ENCODE measurements around the gene CEP112. TPM values are rescaled to one million over a fixed set of nuclear protein-coding genes. Genes with fewer than 3 reads are reported as not detected.

CEP112 gene
- total and polyA plus RNA-seq, 2 of the 13 experiments (the other 11 are each of a cell fraction or from before 2014, with no cell fraction given), result 1.2 to 3.4 TPM

DNA sequence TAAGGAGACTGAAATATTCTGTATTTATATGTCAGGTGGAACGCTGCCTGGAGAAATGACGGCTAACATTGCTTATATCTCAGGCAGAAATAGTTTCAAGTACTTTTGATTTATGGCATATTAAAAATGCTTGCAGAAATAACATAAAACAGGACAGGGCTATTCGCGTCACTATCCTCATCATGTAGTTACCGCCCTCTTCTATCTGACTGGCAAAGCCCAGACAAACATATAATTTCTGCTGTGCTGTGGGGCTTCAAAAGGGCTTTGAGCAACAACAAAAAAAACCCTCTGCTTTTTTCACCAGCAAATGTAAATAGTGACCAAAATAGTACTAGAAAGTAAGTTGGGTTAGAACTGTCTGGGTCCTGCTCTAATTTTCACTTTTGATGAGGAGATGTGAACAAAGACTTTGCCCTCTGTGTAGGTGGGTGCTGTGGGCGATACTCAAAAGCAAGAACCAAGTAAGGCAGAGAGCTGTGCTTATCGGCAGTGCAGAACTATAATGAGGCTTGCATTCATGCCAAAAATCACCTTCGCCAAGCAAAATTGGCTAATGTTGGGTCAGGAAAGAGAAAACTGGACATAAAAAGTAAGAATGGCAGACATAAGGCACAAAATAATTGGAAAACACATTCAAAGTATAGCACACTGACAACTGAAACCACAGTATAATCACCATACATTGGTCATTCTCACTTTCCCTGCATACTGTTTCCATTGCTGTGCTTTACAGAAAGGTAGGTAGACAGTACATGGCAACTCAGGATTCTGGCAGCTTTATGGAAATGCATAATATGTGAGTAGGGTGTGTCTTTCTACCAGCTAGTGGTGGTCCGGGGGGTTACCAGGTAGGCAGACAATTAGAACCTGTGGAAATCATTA lies 479.3 kb downstream of the CEP112 start:
- H2AFZ ChIP-seq (ENCODE audit: low read length), result no peak overlapping the region
- DNase-seq (ENCODE audit: low spot score), result no peak
- H3K9me3 ChIP-seq (ENCODE audit: low read length), result no peaks in the 10 kb centered on the region
- H3K4me2 ChIP-seq (ENCODE audit: low read depth, low read length), result peak overlapping the region; percentile 11; the same call in 1 of the 2 replicates
- in situ Hi-C loops (cut with HindIII; ENCODE audit: extremely low pct_ligation_motif_present, low pct_unique_long_range_greater_than_20kb) (no loop called here), intact Hi-C loops (cut with micrococcal nuclease; ENCODE audit: unreplicated experiment) (no loop called here)
- no peaks in the 10 kb centered on the region for H3K36me3 ChIP-seq (replicated peaks in 1 of 2; ENCODE audit: control insufficient read depth in 1 of 2, insufficient read depth in 2 of 2, low read length in 2 of 2)
- no peak for FAIRE-seq
- no peak overlapping the region for H3K4me3 ChIP-seq (replicated peaks in 1 of 3; ENCODE audit: insufficient read depth in 1 of 3, low read depth in 2 of 3, low read length in 3 of 3)
- BruUV-seq (replicated peaks), result no TSS peak
- peaks cover 18% of the 10 kb centered on the region for H3K4me1 ChIP-seq (ENCODE audit: insufficient read depth, low read length)
- H3K27me3 ChIP-seq (ENCODE audit: control insufficient read depth in 1 of 2, insufficient read depth in 2 of 2, low read length in 2 of 2), result no peaks in the 10 kb centered on the region
- TF ChIP-seq RFXAP (CRISPR knock-in tag; IDR thresholded peaks at IDR 0.05; ENCODE audit: borderline replicate concordance) (no peak), BCL6 (CRISPR knock-in tag; IDR thresholded peaks at IDR 0.05) (peak; percentile 34; the same call in 1 of the 2 replicates)
- no peaks in the 10 kb centered on the region for H4K20me1 ChIP-seq (ENCODE audit: insufficient read depth, low read length)
- CTCF ChIA-PET (ENCODE audit: low intra/inter-chr PET ratio, low total read pairs), result no interaction called here
- no peak overlapping the region for H3K9ac ChIP-seq (ENCODE audit: insufficient read depth, low read depth, low read length)
- H3K27ac ChIP-seq (ENCODE audit: extremely low read length, insufficient read depth, low read length), result no peak overlapping the region
- ATAC-seq, result no peak
- H3K79me2 ChIP-seq (ENCODE audit: insufficient read depth, low read length), result no peaks in the 10 kb centered on the region
- WGBS (ENCODE audit: low lambda C conversion rate), result 88% methylated on average over 9 of the region's 9 CpGs
- POLR2A ChIA-PET, result no interaction called here

DNA sequence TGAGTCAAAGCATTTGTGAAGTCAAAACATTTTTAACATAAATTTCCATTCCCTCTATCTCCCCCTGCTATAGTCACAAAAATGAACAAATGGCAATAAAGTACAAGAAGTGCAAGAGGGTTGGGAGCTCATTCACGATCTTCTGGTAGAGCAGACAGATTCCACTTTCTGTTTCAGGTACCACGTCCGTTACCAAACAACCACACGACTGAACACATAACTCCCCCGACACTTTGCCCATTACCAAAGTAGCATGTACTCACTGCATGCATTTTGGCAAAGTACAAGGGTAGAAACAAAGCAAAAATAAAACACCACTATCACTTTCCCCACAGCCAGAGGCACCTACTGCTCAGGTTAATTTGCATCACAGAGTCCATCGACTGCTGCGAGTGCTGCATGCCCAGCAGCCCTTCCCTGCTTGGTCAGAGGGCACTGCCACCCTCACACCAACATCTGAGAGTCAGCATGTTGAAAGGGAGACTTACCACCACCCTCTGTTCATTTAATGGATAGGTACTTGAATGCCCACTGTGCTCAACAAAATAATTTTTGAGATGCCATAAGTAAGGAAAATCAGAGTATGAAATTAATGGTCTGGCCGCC lies 480.2 kb downstream of the CEP112 start:
- in situ Hi-C loops (cut with HindIII; ENCODE audit: extremely low pct_ligation_motif_present, low pct_unique_long_range_greater_than_20kb), result no loop called here
- no peak overlapping the region for H2AFZ ChIP-seq (ENCODE audit: low read length)
- DNase-seq (ENCODE audit: low spot score), result no peak
- no peak overlapping the region for H3K4me2 ChIP-seq (ENCODE audit: low read depth, low read length)
- 87% methylated on average over 8 of the region's 8 CpGs for WGBS (ENCODE audit: low lambda C conversion rate)
- no peak for ATAC-seq
- H3K79me2 ChIP-seq (ENCODE audit: insufficient read depth, low read length), result no peaks in the 10 kb centered on the region
- ChIA-PET POLR2A (no interaction called here), CTCF (ENCODE audit: low intra/inter-chr PET ratio, low total read pairs) (no interaction called here)
- H3K9me3 ChIP-seq (ENCODE audit: low read length), result no peaks in the 10 kb centered on the region
- no peak for FAIRE-seq
- H3K9ac ChIP-seq (ENCODE audit: insufficient read depth, low read depth, low read length), result no peak overlapping the region
- no peaks in the 10 kb centered on the region for H3K36me3 ChIP-seq (replicated peaks in 1 of 2; ENCODE audit: control insufficient read depth in 1 of 2, insufficient read depth in 2 of 2, low read length in 2 of 2)
- no peaks in the 10 kb centered on the region for H4K20me1 ChIP-seq (ENCODE audit: insufficient read depth, low read length)
- no peak overlapping the region for H3K27ac ChIP-seq (ENCODE audit: extremely low read length, insufficient read depth, low read length)
- BruUV-seq (replicated peaks), result no TSS peak
- no peak overlapping the region for H3K4me3 ChIP-seq (replicated peaks in 1 of 3; ENCODE audit: insufficient read depth in 1 of 3, low read depth in 2 of 3, low read length in 3 of 3)
- intact Hi-C loops (cut with micrococcal nuclease; ENCODE audit: unreplicated experiment), result no loop called here
- H3K4me1 ChIP-seq (ENCODE audit: insufficient read depth, low read length), result peaks cover 12% of the 10 kb centered on the region
- no peaks in the 10 kb centered on the region for H3K27me3 ChIP-seq (ENCODE audit: control insufficient read depth in 1 of 2, insufficient read depth in 2 of 2, low read length in 2 of 2)
- TF ChIP-seq RXRA (CRISPR knock-in tag; IDR thresholded peaks at IDR 0.05) (no peak), PRDM4 (CRISPR knock-in tag; IDR thresholded peaks at IDR 0.05; ENCODE audit: borderline replicate concordance) (no peak), HMGXB3 (CRISPR knock-in tag; IDR thresholded peaks at IDR 0.05; ENCODE audit: borderline replicate concordance) (no peak)

Measured in HepG2 (cell line).